GM12875 (cell line): ENCODE results near the gene AJM1.

ENCODE experiments used
- H3K4me3 ChIP-seq: one replicate; pipeline ENCODE4 v1.5.1; 2011; ENCODE audit warnings: low read depth, low read length, control low read depth
- CTCF ChIP-seq: IDR thresholded peaks from 2 replicates; pipeline ENCODE4 v1.5.1; 2011; ENCODE audit warnings: low read depth, mild to moderate bottlenecking, control low read depth, inconsistent platforms, low read length, moderate library complexity, borderline replicate concordance; ENCODE audit not compliant: insufficient read depth

Gene AJM1

GRCh38 chr9:136825295-136826187, 16.7 kb upstream of the AJM1 start:
- TF ChIP-seq CTCF = no peak
- no peak overlapping the region for H3K4me3 ChIP-seq

GRCh38 chr9:136826188-136826541, 16.1 kb upstream of the AJM1 start:
- no peak for TF ChIP-seq CTCF

GRCh38 chr9:136826703-136827582, 15.3 kb upstream of the AJM1 start:
- no peak for TF ChIP-seq CTCF
- no peak overlapping the region for H3K4me3 ChIP-seq

More at GRCh38 chr9:136826188-136826541, 16.1 kb upstream of the AJM1 start:
- no peak overlapping the region for H3K4me3 ChIP-seq

DNA sequence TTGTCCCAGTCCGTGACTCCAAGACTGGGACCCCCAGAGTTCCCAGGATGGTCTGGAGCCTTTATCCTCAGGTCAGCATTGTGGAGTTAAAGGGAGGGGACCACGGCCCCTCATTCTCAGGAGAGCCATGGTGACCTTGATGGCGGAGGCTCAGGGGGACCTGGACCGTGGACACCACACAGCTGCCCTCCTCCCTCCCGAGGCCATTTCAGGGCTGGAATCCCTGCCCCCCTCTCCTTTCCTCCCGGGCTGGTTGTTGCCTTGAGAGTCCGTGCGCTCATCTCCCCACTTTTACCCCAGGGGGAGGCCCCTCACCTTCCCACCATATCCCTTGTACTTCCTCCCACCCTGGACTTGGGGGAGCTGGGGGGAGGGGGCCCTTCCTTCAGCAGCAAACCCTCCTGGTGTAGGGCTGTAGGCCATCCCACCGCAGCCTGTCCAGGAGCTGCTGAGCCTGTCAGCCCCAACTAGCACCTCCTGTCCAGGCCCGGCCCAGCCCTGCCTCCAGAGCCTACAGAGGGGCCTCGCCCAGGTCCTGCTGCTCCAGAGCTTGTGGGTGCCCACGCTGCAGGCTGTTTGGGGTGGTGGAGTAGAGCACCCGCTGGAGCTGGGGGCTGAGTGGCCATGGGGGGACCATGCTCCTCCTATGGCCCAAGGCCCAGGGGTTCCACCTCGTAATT, 14.3 kb upstream of the AJM1 start:
- no peak overlapping the region for H3K4me3 ChIP-seq
- no peak for TF ChIP-seq CTCF

DNA sequence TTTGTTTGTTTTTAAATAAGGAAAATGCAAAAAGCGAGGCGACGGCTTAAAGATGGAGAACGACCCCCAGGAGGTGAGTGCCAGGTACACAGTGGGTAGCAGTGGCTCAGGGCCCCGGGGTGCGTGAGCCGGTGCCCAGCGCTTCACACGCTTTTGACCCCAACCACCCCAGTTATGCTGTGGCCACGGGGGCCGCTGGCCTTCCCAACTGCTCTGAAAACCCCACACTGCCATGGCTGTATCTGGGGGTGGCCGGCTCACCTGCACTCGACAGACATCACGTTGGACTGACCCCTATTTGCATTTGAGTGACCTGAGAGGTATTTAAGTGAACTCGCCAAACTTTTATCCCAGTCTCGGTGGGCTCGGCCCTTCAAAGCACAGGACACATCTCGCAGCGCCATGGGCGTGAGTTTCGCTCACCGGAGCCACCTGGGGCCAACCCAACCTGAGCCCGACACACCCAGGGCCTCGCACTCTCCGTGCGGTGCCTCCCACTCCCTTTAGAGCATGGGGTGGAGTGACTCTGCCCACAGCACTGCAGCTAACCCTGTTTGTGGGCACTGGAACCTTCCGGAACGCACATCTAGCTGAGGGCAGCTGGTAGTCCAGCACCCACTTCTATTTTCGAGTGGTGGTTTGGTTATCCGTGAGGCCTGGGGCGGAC, 13.7 kb upstream of the AJM1 start:
- no peak overlapping the region for H3K4me3 ChIP-seq
- no peak for TF ChIP-seq CTCF

DNA sequence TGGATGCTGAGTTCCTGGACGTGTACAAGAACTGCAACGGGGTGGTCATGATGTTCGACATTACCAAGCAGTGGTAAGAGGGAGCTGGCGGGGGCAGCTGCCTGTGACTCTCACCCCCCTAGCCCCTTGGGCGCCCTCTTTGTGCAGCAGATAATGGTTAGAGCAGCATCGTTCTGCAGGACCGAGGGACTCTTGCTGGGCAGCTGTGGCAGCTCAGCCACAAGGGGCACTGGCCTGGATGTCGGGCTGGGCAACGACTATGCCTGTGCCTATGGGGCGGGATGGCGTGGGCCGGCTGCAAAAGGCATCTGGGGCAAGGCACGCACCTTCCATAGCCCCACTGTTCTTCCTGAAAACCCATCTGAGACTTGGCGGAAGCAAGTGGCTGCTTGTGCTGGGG, 12.9 kb upstream of the AJM1 start:
- TF ChIP-seq CTCF = no peak
- H3K4me3 ChIP-seq = no peak overlapping the region
